Mesenteric fat pad (tissue), 1 donor: Measurements from ENCODE around the gene C20orf202. TPM values are rescaled to one million over a fixed set of nuclear protein-coding genes. Genes with fewer than 3 reads are reported as not detected.
"Not testable (repeated sequence)": the region's sequence is repeated elsewhere in the genome, so short reads cannot be mapped to it uniquely, and the experiment has no call there.

ENCODE experiments used
- DNase-seq: peaks from one replicate; pipeline ENCODE4 v3.0.0-alpha.2; 2020; ENCODE audit warnings: low spot score
- total RNA-seq: library from RNA; stranded (reverse); fragmentation: NEBNext Ultra II Directional; extraction: Animal tissue kit (Norgen Biotek cat#: 25700); gene quantifications from one replicate; pipeline ENCODE4 v1.2.1, GENCODE V29; 2021
- donor health status: DM: yes; HTN: yes; CAD: no.

Gene C20orf202
- total RNA-seq, 1 donor from 2014 or later, result 0.32 TPM

DNA sequence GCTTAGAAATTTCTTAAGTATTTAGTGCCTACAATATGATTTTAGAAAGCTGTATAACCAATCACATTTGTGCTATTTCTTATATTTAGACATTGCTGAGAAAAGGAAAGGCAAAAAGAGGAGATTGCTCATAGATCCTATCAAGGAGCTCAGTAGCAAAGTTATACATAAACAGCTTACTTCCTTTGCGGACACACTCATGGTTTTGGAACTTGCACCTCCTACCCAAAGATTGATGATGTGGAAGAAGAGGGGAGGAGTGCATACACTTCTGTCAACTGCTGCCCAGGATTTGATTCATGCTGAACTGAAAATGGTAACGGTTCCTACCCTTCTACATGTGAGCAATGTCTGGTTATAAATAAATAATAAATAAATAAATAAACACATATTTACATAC is 39.3 kb downstream of the C20orf202 start:
- no peak for DNase-seq

DNA sequence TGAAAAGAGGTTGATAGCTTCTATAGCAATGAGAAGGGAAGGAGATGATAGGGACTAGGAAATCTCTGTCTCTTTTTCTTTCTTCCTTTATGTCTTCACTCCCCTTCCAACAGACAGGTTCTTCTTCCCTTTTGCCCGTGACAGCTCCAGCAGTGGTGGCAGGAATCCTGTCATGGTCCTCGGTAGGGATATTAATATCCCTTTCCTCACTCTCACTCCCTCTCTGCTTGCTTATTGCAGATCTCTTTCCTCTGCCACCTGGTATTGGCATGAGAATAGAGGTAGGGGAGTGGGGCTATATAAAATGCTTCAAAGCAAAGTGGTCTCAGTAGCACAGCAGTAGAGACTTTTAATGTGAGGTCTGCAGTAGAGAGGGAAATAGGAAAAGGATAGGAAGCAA is 42.3 kb downstream of the C20orf202 start:
- no peak for DNase-seq

DNA sequence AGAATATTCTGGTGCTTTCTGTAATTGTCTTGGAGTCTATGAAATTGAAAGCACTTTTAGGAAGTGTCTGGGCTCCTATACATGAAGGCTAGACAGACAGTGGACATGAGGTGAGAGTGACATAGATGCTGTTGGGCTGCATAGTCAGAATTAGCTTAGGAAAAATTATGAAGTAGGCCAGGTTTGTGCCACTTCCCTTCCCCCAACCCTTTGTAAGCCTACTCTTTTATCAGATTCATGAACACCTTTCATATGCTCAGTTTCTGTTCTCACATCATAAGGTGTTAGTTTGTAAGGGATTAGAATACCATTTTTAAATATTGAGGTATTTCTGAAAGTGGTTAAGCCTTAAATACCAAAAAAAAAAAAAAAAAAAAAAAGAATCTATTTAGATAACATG is 44.4 kb downstream of the C20orf202 start:
- DNase-seq, result no peak

GRCh38 chr20:1250282-1250681 is 47.0 kb downstream of the C20orf202 start:
- DNase-seq, result not testable (repeated sequence)

DNA sequence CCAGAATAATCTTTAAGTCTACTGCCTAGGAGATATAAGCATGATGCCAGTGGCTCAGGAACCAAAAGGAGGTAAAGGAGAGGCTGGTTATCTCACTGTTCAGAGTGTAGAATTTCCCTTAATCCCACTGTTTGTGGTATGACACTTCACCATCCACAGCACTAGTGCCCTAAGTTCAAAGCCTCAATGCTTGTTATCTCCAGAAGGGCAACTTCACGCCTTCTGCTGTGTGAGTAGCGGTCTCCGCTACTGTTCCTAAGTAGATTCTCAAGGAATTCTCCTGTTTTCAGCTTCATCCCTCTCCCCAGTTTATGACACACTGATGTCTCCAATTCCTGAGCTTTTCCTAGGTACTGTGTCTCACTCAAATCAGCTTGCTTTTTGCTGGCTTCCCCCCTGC is 49.2 kb downstream of the C20orf202 start:
- DNase-seq, result no peak

DNA sequence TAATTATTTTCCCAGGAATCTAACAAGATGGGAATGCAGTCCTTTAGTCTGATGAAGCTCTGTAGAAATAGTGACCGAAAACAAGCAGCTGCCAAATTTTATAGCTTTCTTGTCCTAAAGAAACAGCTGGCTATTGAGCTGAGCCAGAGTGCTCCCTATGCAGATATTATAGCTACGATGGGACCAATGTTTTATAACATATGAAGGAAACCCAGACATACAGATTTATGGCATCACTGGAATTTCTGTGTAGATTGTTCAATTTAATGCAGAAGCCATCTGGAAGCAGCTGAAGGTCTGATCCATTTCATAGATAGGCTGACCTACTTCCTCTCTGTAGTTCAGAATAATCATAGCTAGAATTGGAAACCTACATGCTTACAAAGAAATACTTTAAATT is 51.0 kb downstream of the C20orf202 start:
- no peak for DNase-seq

DNA sequence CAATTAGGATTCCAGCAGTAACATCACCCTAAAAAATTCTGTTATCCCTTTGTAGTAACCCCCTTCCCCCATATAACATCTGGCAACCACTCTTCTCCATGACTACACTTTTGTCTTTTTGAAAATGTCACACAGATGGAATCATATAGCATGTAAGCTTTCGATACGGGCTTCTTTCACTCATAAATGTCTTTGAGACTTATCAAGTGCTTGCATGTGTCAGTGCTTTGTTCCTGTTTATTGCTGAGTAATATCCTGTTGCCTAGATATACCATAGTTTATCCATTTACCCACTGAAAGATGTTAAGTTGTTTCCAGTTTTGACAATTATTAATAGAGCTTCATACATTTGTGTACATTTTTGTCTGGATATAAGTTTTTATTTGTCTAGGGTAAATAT is 52.4 kb downstream of the C20orf202 start:
- DNase-seq, result no peak

Other genes with a start within 250 kb of the C20orf202 start
- gene RSPO4, start 201.1 kb upstream of the C20orf202 start, total RNA-seq, result not detected
- gene PSMF1, start 84.9 kb upstream of the C20orf202 start, total RNA-seq, result 126 TPM
- gene TMEM74B, start 18.5 kb upstream of the C20orf202 start, total RNA-seq, result 0.42 TPM
- gene RAD21L1, start 22.6 kb downstream of the C20orf202 start, total RNA-seq, result not detected
- gene SNPH, start 62.8 kb downstream of the C20orf202 start, total RNA-seq, result 4.9 TPM
- 7.2 TPM for gene SDCBP2, start 125.7 kb downstream of the C20orf202 start, total RNA-seq
- 384 TPM for gene FKBP1A, start 189.6 kb downstream of the C20orf202 start, total RNA-seq